Amygdala (tissue), 56 donors: ENCODE data around the gene NPDC1.

Experiments
- DNase-seq, 56 donors: peaks; one replicate each; lab custom pipeline; 2025; lab: John Stamatoyannopoulos, UW

Gene NPDC1

GRCh38 chr9:137015540-137015930 lies 30.4 kb downstream of the NPDC1 start:
- DNase-seq, result no peak

GRCh38 chr9:137014776-137015539 lies 31.0 kb downstream of the NPDC1 start:
- no peak for DNase-seq

- DNase-seq, result no peak
Measured at GRCh38 chr9:137014166-137014565, 31.8 kb downstream of the NPDC1 start.

- no peak for DNase-seq
Measured at GRCh38 chr9:137013571-137013940, 32.4 kb downstream of the NPDC1 start.

GRCh38 chr9:137012694-137013570 lies 33.0 kb downstream of the NPDC1 start:
- DNase-seq, result no peak

- DNase-seq, result no peak
Measured at GRCh38 chr9:137011907-137012675, 33.9 kb downstream of the NPDC1 start.

GRCh38 chr9:137011156-137011555 lies 34.8 kb downstream of the NPDC1 start:
- no peak for DNase-seq

- no peak for DNase-seq
Measured at GRCh38 chr9:137009938-137010732, 35.8 kb downstream of the NPDC1 start.

- DNase-seq, result no peak
Measured at GRCh38 chr9:137009217-137009616, 36.8 kb downstream of the NPDC1 start.

- DNase-seq, result no peak
Measured at GRCh38 chr9:137008312-137008711, 37.7 kb downstream of the NPDC1 start.

GRCh38 chr9:137007816-137008270 lies 38.1 kb downstream of the NPDC1 start:
- DNase-seq, result no peak

- peak in 1 of 56 donors; percentile 7 for DNase-seq
Measured at GRCh38 chr9:137007108-137007815, 38.7 kb downstream of the NPDC1 start.

GRCh38 chr9:137006116-137007003 lies 39.6 kb downstream of the NPDC1 start:
- DNase-seq, result peak in 1 of 56 donors; percentile 12

- peak in 10 of 56 donors; percentile 33 to 56 (median 46) for DNase-seq
Measured at GRCh38 chr9:137004285-137004684, 41.7 kb downstream of the NPDC1 start.

- DNase-seq, result no peak
Measured at GRCh38 chr9:137002646-137003041, 43.3 kb downstream of the NPDC1 start.

- no peak for DNase-seq
Measured at GRCh38 chr9:137001857-137002645, 43.9 kb downstream of the NPDC1 start.

- no peak for DNase-seq
Measured at GRCh38 chr9:137000177-137000930, 45.6 kb downstream of the NPDC1 start.
